CD4-positive, alpha-beta T cell treated with Interleukin-1 beta for 1 hour (primary cell): ENCODE data around the gene MVB12B.

Experiments
- DNase-seq, 2 donors: peaks; one replicate each; pipeline ENCODE4 v3.0.0-alpha.2; 2020 to 2022

MVB12B gene

DNA sequence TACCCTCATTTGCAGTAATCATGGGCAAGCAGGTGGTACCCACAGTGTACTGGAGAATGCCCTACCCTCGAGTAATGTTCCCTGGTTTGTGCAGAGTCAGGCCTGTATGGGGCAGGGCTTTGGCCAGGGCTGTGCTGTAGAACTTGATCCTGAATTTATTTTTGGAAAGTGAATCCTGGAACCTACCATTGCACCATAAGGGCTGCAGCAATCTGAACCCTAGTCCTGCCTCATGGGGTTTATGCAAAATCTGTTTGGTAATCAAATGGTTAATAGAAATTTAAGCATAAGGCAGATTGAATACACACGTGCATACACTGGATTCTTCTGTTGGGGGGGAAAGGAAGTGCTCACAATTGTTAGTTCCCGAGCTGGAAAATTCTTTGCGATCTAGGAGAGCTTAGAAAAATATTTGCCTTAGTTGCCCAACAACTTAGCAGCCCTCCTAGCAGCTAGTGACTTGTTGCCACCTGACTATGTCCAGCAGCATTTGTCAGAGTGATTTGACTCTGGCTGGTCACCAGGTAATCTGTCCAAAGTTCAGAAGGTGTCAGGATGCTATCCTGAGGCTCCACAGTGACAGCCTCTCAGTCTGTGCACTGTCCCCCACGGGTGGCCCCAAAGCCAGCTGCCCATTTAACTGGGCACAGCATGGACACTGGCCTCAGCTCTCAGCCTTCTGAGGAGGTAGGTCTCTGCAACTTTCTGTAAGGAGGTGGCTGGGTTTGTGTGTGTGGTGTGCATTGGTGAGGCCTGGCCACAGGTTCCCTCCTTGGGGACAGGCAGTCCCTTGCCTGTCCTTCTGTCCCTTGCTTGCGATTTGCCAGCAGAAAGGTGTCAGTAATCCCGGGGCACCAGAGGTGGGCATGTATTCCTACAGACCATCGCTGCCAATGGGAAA is 8.3 kb downstream of the MVB12B start:
- DNase-seq, result no peak

DNA sequence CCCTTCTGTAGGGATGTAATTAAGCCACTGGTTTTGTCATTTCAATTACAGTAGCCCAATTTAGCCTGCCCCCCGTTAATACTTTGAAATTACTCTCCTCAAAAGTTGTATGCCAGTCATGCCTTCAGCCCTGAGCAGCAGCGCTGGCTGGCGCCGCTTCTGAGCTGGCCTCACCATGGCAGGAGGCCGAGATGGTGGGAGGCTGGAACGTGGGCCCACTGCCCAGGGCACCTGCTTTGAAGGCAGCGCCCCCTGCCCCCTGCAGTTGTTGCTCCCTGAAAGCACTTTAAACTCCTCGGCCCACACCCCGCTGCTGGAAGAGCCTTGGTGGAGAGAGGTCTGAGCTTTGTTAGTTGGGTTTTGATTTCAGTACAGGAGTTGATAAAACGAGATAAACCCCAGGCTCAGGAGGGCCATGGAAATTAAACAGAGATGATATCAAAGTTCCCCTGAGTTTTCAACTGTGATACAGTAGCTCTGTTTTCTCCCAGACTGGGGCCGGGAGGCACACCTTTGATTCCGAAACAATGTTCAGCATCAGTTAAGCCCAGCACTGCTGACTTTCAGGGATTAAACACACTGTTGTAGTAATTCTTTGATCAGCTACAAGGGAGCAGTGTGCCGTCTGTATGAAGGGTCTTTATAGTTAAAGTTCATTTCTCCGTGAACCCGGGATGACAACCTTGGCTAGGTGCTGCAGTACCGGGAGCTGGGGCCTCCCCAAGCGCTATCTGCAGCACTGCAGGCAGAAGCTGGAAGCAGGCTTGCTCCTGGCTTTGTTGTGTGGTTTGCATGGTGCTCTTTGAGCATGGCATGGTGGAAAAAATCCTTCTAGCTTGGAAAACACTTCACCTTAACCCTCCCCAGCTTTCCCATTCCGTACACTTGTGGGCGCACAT is 9.5 kb downstream of the MVB12B start:
- DNase-seq, result no peak

DNA sequence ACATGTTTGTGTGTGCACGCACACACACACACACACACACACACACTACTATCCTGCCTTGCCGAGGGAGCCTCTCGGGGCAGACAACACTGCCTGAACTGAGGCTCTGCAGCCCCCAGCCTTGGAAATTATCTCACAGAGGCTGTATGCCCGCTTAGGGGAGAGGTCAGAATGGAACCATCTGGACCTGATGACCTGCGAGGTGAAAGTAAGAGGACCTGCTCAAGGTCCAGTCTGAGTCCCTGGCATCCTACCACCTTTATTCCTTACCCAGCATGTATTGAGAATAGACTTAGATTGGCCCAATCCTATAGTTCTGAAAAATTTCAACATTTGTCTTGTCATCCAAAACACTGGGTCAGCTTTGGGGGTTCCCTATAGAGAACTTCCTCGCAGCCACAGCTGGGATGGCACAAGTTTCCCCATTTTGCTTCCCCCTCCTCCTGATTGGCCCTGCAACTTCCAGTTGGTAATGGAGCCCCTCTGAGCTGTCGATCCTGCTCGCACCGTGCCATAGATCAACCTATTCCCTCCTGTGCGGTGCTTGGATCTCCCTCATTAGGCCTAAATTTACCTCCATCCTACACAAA is 10.2 kb downstream of the MVB12B start:
- peak in 1 of 2 donors; percentile 19 for DNase-seq

- no peak for DNase-seq
Measured at GRCh38 chr9:126337729-126338372, 11.2 kb downstream of the MVB12B start.

GRCh38 chr9:126338945-126339344 is 12.3 kb downstream of the MVB12B start:
- DNase-seq, result no peak

GRCh38 chr9:126341426-126341825 is 14.8 kb downstream of the MVB12B start:
- no peak for DNase-seq

DNA sequence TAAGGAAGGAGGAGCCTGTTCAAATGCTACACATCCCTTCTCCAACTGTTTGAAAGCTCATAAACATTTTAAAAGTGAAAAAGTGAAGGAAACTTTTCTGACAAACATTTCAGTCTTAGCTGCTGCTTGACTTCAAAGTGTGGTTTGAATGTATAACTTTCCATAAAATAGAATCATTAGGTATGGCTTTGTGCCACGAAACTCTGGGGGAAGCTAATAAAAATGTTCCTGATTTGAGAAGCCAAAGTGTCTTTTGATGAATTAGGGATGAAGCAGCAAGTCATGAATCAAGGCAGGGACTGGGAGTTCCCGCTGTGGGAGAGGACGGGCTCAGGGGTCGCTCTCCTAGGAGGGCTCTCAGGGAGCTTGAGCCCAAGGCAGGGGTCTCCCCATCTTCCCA is 15.3 kb downstream of the MVB12B start:
- DNase-seq, result no peak

- no peak for DNase-seq
Measured at GRCh38 chr9:126342621-126343031, 16.0 kb downstream of the MVB12B start.

DNA sequence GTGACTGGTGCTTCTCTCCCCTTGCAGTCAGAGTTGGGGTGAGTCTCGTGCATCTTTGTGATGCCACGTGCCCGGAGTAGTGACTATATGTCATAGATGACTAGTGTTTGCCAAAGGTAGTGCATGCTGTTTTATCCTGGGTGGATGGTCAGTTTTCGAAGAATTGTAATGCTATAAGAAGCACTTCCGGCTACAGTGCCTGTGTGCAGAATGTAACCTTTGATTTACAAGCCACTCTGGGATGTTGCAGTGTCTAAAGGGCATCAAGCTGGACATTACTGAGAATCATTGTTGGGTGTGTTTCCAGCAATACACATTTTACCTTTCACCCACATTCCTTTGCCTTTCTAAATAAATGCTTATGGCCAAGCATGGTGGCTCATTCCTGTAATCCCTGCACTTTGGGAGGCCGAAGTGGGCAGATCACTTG is 16.7 kb downstream of the MVB12B start:
- DNase-seq, result no peak

- DNase-seq, result no peak
Measured at GRCh38 chr9:126346031-126346430, 19.4 kb downstream of the MVB12B start.

DNA sequence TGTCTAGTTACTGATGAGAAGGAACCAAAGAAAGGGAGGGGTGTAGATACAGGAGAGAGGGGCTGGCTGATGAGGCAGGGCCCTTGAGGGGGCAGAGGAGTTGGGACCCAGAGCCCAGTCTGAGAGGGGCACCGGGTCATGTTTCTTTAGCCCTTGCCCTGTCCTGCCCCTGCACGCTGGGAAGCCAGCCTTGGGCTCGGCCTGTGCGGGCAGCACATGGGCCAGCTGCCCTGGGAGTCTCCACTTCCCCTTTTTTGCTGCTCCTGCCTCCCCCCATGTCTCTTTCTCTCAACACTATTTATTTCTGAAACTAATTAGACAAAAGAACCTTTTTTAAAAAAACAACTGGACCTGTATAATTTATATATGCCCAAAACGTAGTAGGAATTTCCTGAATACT is 20.5 kb downstream of the MVB12B start:
- peak in 1 of 2 donors; percentile 6 for DNase-seq

DNA sequence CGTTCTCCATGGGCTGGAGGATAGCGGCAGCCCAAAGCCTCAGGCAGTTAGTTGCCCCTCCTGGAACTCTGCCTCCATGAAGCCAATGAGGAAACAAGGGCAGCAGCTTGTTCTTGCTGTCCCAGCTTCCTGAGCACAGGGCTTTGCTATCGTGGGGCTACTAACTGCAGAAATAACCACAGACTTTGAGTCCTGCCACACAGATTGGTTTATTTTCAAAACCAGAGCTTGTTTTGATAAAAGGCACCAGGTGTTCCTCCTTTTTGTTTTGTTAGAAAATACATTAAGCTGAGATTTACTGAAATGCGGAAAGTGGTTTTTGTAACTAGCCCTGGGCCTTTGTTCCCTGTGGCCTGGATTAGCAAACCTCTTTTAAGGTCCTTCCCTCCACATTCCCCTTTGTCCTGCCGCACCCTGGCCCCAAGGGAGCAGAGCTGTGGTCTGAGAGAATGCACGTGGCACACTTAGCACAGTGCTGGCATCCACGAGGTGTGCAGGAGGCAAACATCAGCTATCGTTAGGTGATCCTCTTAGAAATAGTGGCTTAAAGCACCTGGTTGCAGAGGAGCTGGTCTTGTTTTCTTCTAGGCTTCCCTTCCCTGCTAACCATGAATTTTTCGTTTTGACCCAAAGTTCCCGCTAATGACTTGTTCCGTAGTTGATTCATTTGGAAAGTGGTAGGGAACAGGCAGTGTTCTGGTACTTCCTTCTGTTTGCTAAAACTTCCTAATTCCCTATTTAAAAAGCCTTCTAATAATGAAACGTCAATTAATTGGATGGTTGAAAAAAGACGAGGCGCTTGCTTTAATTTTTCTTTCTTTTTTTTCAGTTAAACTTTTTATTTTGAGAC is 21.5 kb downstream of the MVB12B start:
- DNase-seq, result no peak

- no peak for DNase-seq
Measured at GRCh38 chr9:126348911-126349550, 22.4 kb downstream of the MVB12B start.

- no peak for DNase-seq
Measured at GRCh38 chr9:126354887-126355770, 28.5 kb downstream of the MVB12B start.

DNA sequence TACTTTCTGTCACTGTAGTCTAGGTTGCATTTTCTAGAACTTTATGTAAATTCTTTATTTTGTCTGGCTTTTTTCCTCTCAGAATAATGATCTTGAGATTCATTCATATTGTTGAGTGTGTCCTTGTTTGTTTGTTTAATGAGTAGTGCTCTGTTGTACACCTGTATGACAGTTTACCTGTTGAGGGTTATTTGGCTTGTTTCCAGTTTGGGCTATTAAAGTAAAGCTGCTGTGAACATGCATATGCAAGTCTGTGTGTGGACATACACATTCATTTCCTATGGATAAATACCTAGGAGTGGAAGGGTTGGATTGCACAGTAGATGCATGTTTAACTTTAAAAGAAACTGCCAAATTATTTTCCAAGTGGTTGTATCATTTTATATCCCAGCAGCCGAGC is 30.4 kb downstream of the MVB12B start:
- no peak for DNase-seq

GRCh38 chr9:126360073-126360472 is 33.4 kb downstream of the MVB12B start:
- DNase-seq, result no peak

DNA sequence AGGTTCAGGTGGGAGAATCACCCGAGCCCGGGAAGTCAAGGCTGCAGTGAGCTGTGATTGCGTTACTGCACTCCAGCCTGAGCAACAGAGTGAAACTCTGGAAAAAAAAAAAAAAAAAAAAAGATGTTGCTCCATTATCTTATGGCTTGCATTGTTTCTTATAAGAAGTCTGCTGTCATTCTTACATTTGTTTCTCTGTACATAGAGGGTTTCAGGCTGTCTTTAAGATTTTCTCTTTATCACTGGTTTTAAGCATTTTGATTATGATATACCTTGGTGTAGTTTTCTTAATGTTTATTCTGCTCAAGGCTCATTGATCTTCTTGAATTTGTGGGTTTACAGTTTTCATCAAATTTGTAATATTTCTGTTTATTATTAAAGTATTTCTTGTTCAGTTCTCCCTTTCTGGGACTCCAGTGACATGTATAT is 35.2 kb downstream of the MVB12B start:
- DNase-seq, result no peak

DNA sequence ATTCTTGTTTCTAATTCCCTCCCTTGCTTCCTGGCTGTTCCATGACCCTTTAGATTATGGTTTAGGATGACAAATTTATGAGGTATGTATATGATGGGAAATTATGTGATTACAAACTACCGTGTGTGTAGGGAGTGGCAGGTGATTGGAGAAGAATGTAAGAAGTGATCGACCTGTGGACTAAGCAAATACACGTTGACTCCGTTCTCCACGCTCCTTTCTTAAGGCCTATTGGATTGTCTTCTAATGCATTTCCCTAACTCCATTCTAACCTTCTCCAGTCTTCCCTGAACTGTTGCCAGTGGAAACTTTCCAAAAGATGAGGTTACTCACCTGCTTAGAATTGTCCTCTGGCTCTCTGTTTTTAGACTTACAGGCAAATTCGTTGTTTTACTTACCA is 36.6 kb downstream of the MVB12B start:
- no peak for DNase-seq

DNA sequence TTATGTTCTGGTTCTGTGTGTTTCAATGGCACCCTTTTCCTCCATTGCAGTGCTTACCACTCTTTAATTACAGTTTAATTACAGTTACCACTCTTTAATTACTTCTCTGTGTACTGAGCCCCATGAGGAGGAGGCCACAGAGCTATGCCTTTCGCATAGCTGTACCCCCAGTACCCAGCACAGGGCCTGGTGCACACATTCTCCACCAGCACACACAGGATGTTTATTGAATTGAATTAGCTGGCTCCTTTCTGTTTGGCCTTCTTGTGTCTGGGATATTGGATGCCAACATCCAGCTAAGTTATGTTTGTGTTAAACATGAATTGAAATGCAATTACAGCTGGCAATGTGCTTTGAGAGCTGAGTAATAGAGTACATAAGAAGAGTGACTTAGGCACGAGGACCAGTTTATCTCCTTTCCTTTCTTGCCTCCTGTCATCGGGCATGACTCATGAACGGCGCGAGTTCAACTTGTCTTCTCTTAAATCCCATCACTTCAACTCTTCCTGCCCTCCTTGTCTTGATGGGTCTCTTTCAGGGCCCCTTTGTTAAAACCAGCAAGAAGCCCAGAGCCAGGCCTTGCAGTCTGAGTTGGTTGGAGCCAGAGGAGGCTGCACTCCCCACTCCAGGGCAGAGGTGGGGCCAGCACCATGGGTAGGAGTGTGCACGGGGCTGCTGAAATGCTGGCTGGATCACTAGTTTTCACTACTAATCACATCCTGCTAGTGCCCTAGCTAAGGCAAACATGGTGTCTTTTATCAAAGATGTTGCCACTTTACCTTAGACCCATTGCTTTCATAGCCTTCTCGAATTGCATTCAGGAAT is 37.4 kb downstream of the MVB12B start:
- no peak for DNase-seq
